ENCODE measurements around the gene SMG6. TPM values are rescaled to one million over a fixed set of nuclear protein-coding genes. Genes with fewer than 3 reads are reported as not detected.

Gene SMG6
- total and polyA plus RNA-seq, 2 donors (not counting 1 experiment from before 2014, with no cell fraction given) = 10.6 to 35.5 TPM

DNA sequence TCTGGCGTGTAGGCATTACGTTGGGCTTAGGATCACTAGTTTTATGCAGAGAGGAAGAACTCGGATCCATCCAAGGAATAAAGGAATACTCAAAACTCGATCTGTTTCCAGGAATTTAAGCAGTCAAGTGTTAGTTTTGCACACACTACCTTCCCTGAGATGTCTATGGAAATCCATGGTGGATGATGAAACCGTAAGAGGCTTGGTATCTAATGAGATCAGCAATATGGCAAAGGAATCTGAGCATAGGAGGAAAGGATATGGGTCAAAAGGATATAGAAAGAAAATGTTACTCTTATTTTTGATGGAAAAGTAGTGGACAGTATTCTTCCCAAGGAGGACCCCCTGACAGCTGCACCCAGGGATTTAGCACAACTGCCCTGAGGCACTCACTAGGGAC is 59.6 kb downstream of the SMG6 start:
- ChIA-PET CTCF (interaction anchor here (0.8 to 4.1 kb wide), 30 partner anchors 10 to 984 kb away, joined by 3 to 330 read pairs (median 6); partner anchors contain the start of gene HIC1), POLR2A (no interaction called here)
- DNase-seq = no peak
- H3K79me2 ChIP-seq (ENCODE audit: control insufficient read depth, insufficient read depth, low read length) = peaks cover 7% of the 10 kb centered on the region
- no peak overlapping the region for H3K4me2 ChIP-seq (replicated peaks; ENCODE audit: low read depth, low read length, poor library complexity, severe bottlenecking)
- H2AFZ ChIP-seq (ENCODE audit: insufficient read depth, low read depth, low read length, poor library complexity, severe bottlenecking) = no peak overlapping the region
- H3K4me3 ChIP-seq (ENCODE audit: control extremely low read depth in 1 of 5, extremely low read depth in 1 of 5, insufficient read depth in 1 of 5, low read depth in 2 of 5, low read length in 4 of 5) = no peak overlapping the region
- no peak for ATAC-seq (ENCODE audit: low read depth)
- TF ChIP-seq EZH2 (IDR thresholded peaks at IDR 0.05; ENCODE audit: borderline replicate concordance, insufficient read depth, low read depth, low read length, poor library complexity, severe bottlenecking) = no peak
- TF ChIP-seq, protein P1, sequence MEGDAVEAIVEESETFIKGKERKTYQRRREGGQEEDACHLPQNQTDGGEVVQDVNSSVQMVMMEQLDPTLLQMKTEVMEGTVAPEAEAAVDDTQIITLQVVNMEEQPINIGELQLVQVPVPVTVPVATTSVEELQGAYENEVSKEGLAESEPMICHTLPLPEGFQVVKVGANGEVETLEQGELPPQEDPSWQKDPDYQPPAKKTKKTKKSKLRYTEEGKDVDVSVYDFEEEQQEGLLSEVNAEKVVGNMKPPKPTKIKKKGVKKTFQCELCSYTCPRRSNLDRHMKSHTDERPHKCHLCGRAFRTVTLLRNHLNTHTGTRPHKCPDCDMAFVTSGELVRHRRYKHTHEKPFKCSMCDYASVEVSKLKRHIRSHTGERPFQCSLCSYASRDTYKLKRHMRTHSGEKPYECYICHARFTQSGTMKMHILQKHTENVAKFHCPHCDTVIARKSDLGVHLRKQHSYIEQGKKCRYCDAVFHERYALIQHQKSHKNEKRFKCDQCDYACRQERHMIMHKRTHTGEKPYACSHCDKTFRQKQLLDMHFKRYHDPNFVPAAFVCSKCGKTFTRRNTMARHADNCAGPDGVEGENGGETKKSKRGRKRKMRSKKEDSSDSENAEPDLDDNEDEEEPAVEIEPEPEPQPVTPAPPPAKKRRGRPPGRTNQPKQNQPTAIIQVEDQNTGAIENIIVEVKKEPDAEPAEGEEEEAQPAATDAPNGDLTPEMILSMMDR (IDR thresholded peaks at IDR 0.05) = no peak
- H3K9ac ChIP-seq (ENCODE audit: low read length) = no peak overlapping the region
- H3K9me3 Mint-ChIP-seq (ENCODE audit: insufficient read depth) = no peaks in the 10 kb centered on the region
- peaks cover 15% of the 10 kb centered on the region for H3K4me1 Mint-ChIP-seq
- WGBS (ENCODE audit: insufficient coverage) = 100% methylated on average over 4 of the region's 5 CpGs
- H3K36me3 ChIP-seq (replicated peaks in 1 of 2; ENCODE audit: control extremely low read depth in 1 of 2, control insufficient read depth in 1 of 2, extremely low read depth in 1 of 2, insufficient read depth in 2 of 2, low read length in 1 of 2) = peaks cover 2 to 15% of the 10 kb centered on the region in 2 experiments
- no peak overlapping the region for H3K27ac Mint-ChIP-seq
- peaks cover 9 to 15% of the 10 kb centered on the region in 2 donors for H3K4me1 ChIP-seq (ENCODE audit: control insufficient read depth in 2 of 2, insufficient read depth in 2 of 2, low read length in 2 of 2)
- H3K27me3 Mint-ChIP-seq = no peaks in the 10 kb centered on the region
- no peaks in the 10 kb centered on the region for H3K9me3 ChIP-seq (ENCODE audit: control extremely low read depth in 1 of 3, control insufficient read depth in 2 of 3, insufficient read depth in 1 of 3, low read length in 2 of 3)
- H3K27me3 ChIP-seq (replicated peaks in 1 of 4; ENCODE audit: control extremely low read depth in 1 of 4, control insufficient read depth in 3 of 4, insufficient read depth in 4 of 4, low read length in 3 of 4) = no peaks in the 10 kb centered on the region
- H3K27ac ChIP-seq (ENCODE audit: low read length in 2 of 2) = no peak overlapping the region
- peaks cover 8% of the 10 kb centered on the region for H4K20me1 ChIP-seq (ENCODE audit: control insufficient read depth, insufficient read depth, low read length, poor library complexity, severe bottlenecking)
- H3K4me3 Mint-ChIP-seq = no peak overlapping the region
- intact Hi-C loops (cut with micrococcal nuclease) = loop anchor here (1.0 to 10.0 kb wide), 5 partner anchors 29 to 336 kb away; no protein-coding TSS in a partner anchor

DNA sequence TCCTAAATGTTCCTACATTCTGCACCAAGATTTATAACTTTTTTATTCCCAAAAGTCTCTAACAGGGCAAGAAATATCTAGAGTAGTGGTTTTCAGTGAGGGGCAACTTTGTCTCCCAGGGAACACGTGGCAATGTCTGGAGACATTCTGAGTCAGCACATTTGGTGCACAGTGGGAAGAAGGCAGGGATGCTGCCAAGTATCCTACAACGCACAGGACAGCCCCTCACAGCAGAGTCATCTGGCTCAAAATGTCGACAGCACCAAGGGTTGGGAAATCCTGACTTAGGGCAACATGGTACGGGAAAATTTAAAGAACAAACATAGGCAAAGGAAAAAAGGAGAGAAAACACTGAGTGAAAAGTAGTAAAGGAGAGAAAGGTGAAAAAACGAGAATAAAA is 61.8 kb downstream of the SMG6 start:
- H3K36me3 ChIP-seq (replicated peaks in 1 of 2; ENCODE audit: control extremely low read depth in 1 of 2, control insufficient read depth in 1 of 2, extremely low read depth in 1 of 2, insufficient read depth in 2 of 2, low read length in 1 of 2) = peaks cover 2 to 23% of the 10 kb centered on the region in 2 experiments
- peaks cover 7% of the 10 kb centered on the region for H3K79me2 ChIP-seq (ENCODE audit: control insufficient read depth, insufficient read depth, low read length)
- ATAC-seq (ENCODE audit: low read depth) = no peak
- H3K4me1 ChIP-seq (ENCODE audit: control insufficient read depth in 2 of 2, insufficient read depth in 2 of 2, low read length in 2 of 2) = peaks cover 12 to 25% of the 10 kb centered on the region in 2 donors
- Mint-ChIP-seq H3K27ac (no peak overlapping the region), H3K4me1 (peaks cover 22% of the 10 kb centered on the region), H3K4me3 (no peak overlapping the region), H3K27me3 (no peaks in the 10 kb centered on the region), H3K9me3 (ENCODE audit: insufficient read depth) (no peaks in the 10 kb centered on the region)
- H2AFZ ChIP-seq (ENCODE audit: insufficient read depth, low read depth, low read length, poor library complexity, severe bottlenecking) = no peak overlapping the region
- no peak overlapping the region for H3K27ac ChIP-seq (ENCODE audit: low read length in 2 of 2)
- peaks cover 8% of the 10 kb centered on the region for H4K20me1 ChIP-seq (ENCODE audit: control insufficient read depth, insufficient read depth, low read length, poor library complexity, severe bottlenecking)
- H3K4me3 ChIP-seq (ENCODE audit: control extremely low read depth in 1 of 5, extremely low read depth in 1 of 5, insufficient read depth in 1 of 5, low read depth in 2 of 5, low read length in 4 of 5) = no peak overlapping the region
- no peaks in the 10 kb centered on the region for H3K27me3 ChIP-seq (replicated peaks in 1 of 4; ENCODE audit: control extremely low read depth in 1 of 4, control insufficient read depth in 3 of 4, insufficient read depth in 4 of 4, low read length in 3 of 4)
- CTCF ChIA-PET = interaction anchor here (3.4 kb wide), 1 partner anchor 185 kb away, joined by 37 read pairs; the partner anchor contains the start of gene HIC1
- POLR2A ChIA-PET = no interaction called here
- WGBS (ENCODE audit: insufficient coverage) = 93% methylated on average over 4 of the region's 5 CpGs
- DNase-seq = no peak
- H3K9me3 ChIP-seq (ENCODE audit: control extremely low read depth in 1 of 3, control insufficient read depth in 2 of 3, insufficient read depth in 1 of 3, low read length in 2 of 3) = no peaks in the 10 kb centered on the region
- no peak for TF ChIP-seq EZH2 (IDR thresholded peaks at IDR 0.05; ENCODE audit: borderline replicate concordance, insufficient read depth, low read depth, low read length, poor library complexity, severe bottlenecking)
- TF ChIP-seq, protein P1 (IDR thresholded peaks at IDR 0.05) = no peak
- intact Hi-C loops (cut with micrococcal nuclease) = loop anchor here (10.0 kb wide), 1 partner anchor 107 kb away; no protein-coding TSS in a partner anchor
- no peak overlapping the region for H3K4me2 ChIP-seq (replicated peaks; ENCODE audit: low read depth, low read length, poor library complexity, severe bottlenecking)
- no peak overlapping the region for H3K9ac ChIP-seq (ENCODE audit: low read length)

All from B cell (primary cell).